CD4-positive, alpha-beta T cell treated with Interleukin-15 for 1 hour (primary cell): ENCODE measurements around the gene ARMC6.
"Not testable (repeated sequence)": the region's sequence is repeated elsewhere in the genome, so short reads cannot be mapped to it uniquely, and the experiment has no call there.

Experiments
- DNase-seq: peaks from one replicate; pipeline ENCODE4 v3.0.0-alpha.2; 2020

The ARMC6 gene

DNA sequence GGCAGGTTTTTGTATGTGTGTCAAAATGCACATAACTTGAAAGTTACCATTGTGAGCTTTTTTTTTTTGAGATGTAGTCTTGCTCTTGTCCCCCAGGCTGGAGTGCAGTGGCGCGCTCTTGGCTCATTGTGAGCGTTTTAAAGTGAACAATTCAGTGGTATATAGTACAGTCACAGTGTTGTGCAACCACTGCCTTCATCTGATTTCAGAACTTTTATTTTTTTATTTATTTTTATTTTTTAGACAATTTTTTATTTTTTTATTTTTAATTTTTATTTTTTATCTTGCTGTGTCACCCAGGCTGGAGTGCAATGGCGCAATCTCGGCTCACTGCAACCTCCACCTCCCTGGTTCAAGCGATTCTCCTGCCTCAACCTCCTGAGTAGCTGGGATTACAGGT is 45.4 kb downstream of the ARMC6 start:
- DNase-seq, result no peak

DNA sequence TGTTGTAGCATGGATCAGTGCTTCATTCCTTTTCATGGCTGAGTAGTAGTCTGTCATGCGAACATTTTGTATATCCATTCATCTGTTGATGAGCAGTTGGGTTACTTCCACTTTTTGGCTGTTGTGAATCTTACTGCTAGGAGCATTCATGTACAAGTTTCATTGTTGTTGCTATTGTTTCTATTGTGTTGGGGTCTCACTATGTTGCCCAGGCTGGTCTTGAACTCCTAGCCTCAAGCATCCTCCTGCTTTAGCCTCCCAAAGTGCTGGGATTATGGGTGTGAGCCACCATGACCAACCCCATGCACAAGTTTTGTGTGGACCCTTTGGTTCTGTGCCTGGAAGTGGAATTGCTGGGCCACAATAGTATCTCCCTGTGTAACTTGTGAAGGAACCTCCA is 46.2 kb downstream of the ARMC6 start:
- DNase-seq, result no peak

DNA sequence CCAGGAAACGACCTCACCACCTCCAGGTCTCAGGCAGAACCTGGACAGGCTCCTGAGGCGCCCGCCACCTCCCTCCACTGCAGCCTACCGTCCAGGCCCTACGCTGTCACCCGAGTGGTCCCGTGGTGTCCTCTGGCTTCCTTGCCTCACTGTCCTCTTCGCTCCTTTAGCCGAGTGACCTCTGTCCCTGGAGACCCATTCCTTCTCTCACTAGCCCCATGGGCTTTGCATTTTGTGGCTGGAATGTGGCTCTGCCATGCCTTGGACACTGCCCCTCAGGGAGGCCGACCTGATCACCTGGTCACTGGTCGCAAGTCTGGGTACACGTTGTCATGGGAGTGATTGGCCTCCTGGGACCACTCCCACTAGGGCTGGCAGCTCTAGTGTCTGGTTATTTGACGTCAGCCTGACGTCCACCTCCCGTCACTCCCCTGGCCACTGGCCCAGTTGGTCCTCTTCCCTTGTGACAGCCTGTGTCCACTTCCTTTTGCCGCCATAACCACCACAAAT is 48.3 kb downstream of the ARMC6 start:
- no peak for DNase-seq

DNA sequence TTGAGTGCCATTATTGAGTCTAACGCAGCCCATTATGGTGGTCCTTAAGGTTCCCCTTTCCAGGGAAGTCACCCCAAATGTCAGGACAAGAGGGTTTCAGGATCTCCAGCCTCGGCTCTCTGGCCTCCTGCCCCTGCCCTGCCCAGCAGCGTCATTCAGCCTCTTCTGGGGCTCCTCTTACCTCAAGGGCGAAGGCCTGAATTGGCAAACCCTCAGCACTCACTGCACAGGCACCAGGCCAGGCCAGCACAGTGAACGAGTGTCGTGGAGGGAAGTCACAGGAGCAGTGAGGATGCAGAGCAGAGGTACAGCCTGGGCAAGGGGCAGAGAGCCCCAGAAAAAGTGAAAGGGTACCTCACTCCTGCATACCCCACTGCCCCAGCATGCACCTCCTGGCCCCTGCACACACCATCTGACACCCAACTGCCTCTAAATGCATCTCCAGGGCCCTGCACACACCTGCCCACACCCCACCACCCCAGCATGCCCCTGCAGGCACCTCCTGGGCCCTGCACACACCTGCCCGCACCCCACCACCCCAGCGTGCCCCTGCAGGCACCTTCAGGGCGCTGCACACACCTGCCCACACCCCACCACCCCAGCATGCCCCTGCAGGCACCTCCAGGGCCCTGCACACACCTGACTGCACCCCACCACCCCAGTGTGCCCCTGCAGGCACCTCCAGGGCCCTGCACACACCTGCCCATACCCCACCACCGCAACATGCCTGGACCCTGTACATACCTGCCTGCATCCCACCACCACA is 50.2 kb downstream of the ARMC6 start:
- DNase-seq, result no peak

DNA sequence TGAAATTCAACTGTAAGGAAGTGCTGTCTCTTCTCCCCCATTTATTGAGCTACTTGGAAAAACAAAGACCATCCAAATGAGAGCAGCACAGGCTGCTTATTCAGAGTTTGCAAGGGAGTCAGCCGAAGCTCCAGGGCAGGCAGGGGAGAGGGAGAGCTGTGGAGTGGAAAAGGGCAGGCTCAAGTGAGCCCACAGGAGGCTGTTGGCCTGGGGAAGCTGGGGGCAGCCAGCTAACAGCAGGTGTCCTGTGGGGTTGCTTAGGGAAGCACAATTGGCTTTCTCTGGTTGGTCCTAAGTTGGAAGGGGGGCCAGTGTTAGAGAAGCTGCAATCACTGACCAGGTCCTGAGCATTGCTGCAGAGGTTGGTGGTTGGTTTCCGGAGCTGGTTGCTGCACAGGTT is 54.3 kb downstream of the ARMC6 start:
- DNase-seq, result no peak

DNA sequence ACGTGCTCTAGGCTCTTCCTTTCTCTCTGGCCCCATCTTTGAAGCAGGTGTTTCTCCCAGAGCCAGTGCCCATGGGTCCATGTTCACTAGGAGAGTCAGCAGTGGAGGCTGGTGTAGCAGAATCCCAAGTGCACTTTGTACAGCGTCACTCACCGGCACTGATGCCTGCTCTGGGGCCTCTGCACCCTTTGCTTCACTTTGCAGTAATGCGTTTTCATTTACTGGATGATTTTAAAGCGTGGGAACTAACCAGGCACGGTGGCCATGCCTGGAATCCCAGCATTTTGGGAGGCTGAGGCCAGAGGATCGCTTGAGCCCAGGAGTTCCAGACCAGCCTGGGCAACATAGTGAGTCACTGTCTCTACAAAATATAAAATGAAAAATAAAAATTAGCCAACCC is 61.1 kb downstream of the ARMC6 start:
- no peak for DNase-seq

DNA sequence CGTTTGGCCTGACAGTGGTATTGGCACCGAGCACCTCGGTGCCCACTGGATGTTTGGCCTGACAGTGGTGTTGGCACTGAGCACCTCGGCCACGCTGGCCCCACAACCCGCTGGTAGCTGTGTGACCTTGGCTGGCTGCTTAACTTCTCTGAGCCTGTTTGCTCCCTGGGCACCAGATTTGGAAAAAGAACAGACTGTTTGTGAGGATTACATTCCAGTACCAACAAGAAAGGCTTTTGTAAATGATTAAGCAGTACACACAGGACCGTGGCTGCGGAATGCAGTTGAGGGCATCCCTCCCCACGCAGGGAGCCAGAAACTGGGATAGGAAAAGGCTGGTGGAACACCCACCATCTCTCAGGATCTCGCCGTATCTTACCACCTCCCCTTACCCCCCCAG is 62.3 kb downstream of the ARMC6 start:
- DNase-seq, result no peak

DNA sequence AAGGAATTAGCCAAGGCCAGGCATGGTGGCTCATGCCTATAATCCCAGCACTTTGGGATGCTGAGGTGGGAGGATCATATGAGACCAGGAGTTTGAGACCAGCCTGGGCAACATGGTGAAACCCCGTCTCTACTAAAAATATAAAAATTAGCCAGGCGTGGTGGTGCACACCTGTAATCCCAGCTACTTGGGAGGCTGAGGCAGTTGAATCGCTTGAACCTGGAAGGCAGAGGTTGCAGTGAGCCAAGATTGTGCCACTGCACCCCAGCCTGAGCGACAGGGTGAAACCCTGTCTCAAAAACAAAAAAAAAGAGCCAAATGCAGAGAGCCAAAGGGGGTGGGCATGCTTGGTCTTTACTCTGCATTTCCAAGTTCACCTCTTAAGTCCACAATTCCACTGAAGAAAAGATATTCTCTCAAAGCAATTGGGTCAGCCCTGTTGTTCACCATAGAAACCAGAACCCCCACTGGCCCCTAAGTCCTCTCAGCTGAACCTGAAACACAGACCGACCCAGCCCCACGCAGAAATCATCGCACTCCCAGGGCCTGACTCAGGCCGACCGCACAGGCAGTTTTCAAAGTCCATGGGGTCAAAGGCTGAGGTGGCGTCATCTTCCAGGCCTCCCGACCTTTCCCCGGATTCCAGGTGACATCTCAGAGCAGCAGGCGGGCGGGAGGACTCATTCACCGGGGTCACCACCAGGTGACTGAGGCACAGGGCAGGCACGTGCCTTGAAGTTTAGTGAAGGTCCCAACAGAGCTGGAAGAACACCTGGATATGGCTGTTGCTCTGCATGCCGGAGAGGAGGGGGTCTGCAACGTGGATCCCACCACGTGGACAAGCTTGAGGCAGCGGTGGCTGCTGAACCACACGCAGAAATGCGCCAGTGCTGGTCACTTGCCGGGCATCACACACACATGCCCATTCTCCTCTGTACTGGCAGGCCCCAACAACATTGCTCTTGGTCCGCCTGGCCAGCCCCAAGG is 63.5 kb downstream of the ARMC6 start:
- DNase-seq, result no peak

DNA sequence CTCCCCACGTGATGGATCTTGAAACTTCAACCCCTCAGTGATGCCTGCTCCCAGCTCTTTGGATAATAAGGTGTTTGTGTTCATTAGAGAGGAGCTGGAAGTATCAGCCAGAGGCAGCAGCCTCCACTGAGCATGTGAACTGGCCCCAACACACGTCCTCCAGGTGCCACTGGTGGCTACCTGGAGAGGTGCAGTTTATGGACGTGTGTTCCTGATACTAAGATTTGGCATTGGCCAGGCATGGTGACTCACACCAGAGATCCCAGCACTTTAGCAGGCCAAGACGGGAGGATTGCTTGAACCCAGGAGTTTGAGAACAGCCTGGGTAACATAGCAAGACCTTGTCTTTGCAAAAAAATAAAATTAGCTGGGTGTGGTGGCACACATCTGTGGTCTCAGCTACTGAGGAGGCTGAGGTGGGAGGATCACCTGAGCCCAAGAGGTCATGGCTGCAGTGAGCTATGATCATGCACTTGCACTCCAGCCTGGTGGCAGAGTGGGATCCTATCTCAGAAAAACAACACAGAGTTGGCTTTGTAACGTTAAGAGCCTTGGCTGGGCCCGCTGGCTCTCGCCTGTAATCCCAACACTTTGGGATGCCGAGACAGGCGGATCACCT is 64.8 kb downstream of the ARMC6 start:
- no peak for DNase-seq

DNA sequence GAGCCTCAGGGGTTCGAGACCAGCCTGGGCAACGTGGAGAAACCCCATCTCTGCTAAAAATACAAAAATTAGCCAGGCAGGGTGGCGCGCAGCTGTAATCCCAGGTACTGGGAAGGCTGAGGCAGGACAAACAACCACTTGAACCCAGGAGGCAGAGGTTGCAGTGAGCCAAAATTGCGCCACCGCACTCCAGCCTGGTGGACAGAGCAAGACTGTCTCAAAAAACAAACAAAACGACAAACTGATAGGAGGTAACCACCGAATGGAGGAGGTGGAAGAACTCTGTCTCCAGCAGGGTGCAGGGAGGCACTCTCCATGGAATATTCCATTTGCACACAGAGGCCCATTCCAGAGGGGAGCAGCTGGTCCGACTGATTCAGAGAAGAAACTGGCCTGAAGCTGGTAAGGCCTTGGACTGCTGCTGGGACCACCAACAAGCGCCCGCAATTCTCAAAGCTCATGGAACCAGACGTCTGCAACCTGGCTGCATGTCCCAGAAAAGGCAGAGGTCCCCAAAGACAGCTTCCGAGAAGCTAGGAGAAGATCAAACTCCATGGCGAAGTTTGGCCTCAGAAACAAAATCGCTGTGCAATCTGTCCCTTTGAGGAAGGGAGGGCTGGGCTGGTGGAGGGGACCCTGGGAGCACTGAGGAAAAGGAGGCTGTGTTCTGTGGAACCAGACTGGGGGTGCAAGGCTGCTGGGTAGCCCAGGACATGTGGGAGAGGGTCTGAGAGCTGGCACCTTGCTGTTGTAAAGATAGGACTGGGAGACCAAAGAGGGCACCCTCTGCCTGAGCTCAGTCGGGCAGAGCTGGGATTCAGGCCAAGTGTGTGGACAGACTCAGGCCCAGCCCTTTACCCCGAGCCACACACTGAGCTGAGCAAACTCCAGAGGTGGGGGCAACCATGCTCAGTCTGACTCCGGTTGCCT is 65.6 kb downstream of the ARMC6 start:
- DNase-seq, result no peak

DNA sequence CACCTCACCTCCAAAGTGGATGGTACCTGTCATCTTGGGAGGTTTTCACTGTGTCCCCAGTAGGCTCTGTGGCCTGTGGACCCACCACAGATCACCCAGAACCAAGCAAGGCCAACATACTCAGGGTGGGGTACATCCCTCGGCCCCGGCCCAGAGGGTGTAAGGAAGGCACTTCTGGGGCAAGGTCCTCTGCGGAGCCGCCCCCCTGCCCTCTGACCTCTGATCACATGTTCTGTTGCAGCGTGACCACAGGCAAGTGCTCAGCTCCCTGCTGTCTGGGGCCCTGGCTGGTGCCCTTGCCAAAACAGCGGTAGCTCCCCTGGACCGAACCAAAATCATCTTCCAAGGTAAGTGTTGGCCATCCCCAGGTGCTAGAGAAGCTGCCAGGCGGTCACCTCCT is 68.1 kb downstream of the ARMC6 start:
- no peak for DNase-seq

DNA sequence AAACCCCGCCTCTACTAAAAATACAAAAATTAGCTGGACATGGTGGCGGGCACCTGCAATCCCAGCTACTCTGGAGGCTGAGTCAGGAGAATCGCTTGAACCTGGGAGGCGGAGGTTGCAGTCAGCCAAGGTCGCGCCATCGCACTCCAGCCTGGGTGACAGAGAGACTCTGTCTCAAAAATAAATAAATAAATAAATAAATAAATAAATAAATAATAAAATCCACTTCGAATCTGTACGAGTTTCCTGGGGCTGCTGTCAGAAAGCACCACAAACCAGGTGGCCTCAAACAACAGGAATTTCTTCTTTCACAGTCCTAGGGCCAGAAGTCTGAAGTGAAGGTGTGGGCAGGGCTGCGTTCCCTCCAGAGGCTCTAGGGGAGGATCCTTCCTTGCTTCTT is 69.2 kb downstream of the ARMC6 start:
- not testable (repeated sequence) for DNase-seq

DNA sequence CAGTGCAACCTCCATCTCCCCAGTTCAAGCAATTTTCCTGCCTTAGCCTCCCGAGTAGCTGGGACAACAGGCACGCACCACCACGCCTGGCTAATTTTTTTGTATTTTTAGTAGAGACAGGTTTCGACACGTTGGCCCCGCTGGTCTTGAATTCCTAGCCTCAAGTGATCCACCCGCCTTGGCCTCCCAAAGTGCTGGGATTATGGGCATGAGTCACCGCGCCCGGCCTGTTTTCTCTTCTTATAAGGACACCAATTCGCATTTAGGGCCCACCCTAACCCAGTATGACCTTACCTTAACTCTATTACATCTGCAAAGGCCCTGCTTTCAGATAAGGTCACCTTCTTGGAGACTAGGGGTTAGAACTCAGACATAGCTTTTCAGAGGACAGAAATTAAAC is 69.8 kb downstream of the ARMC6 start:
- no peak for DNase-seq

DNA sequence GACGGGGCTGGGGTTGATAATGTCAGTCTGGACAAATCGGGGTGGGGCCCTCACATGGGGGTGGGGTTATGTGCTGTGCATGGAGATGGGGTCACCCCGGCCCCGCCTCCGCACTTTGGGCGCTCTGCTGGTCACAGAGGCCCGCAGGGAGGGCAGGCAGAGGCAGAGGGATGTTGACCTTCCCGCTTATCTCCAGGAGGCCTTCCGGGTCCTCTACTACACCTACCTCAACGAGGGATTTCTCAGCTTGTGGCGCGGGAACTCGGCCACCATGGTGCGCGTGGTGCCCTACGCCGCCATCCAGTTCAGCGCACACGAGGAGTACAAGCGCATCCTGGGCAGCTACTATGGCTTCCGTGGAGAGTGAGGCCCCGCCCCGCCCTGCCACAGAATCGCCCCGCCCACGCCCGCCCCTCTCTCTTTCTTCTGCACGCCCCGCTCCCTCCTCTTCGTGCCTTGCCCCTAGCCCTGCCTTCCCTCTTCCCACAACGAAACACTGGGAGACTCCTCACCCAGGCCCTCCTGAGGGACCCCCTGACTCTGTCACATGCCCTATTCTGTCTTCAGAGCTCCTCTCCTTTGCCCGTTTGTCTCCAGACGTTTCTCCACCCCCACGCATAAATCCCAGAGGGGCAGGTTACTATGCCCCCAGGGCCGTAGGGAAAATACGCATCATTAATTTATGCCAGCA is 72.1 kb downstream of the ARMC6 start:
- DNase-seq, result no peak

DNA sequence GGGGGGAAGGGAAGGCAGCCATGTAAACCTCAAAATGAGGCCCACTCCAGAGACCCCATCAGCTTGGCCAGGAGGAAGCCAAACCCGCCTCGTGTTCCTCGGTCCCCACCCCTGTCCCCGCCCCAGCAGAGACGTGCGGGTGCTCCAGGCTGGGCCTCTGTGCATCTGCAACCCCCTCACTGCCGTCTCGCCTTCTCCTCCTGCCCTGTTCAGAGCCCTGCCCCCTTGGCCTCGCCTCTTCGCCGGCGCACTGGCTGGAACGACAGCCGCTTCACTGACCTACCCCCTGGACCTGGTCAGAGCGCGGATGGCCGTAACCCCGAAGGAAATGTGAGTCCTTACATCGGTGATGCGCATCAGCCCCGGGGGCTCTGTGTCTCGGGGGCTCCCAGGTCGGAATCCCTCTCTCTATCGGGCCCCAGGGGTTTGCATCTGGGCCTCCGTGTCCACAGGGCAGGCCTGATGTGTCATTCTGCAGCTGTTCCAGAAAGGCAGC is 72.7 kb downstream of the ARMC6 start:
- no peak for DNase-seq

DNA sequence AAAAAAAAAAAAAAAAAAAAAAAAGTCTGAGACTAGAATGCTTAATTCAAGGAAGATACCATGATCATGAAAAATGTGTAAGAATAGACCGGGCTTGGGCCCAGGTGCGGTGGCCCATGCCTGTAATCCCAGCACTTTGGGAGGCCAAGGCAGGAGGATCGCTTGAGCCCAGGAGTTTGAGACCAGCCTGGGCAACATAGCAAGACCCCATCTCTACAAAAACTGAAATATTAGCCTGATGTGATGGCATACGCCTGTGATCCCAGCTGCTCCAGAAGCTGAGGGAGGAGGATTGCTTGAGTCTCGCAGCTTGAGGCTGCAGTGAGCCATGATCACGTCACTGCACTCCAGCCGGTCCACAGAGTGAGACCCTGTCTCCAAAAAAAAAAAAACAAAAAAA is 73.5 kb downstream of the ARMC6 start:
- not testable (repeated sequence) for DNase-seq

DNA sequence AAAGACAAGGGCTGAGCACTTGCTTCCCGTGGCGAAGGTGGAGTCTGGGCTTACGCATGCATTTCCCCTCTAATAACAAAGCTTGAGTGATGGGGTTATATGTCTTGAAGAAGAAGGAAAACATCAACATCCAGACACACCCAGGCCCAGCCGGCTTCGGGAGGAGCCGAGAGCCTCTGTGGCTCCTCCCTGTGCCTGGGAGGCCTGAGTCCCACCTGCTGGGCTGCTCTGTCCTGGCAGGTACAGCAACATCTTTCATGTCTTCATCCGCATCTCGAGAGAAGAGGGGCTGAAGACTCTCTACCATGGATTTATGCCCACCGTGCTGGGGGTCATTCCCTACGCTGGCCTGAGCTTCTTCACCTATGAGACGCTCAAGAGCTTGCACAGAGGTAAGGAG is 74.3 kb downstream of the ARMC6 start:
- no peak for DNase-seq
